OCI-LY1 (cell line): Measurements from ENCODE around the gene ODAPH.
"Not testable (repeated sequence)": the region's sequence is repeated elsewhere in the genome, so short reads cannot be mapped to it uniquely, and the experiment has no call there.

Experiments
- EZH2 ChIP-seq: fragments of 200-600 bp; sonication (generic), shearing (Covaris generic); IDR thresholded peaks from 2 replicates; pipeline ENCODE4 v1.8.0; 2017; ENCODE audit warnings: borderline replicate concordance, mixed run types, mild to moderate bottlenecking, antibody characterized with exemption, low read length, moderate library complexity, mixed read lengths
- TF ChIP-seq, protein P1 (sequence below): fragments of 200-600 bp; sonication (generic), shearing (Covaris generic); IDR thresholded peaks from 2 replicates; pipeline ENCODE4 v1.5.1; 2017; ENCODE audit warnings: mild to moderate bottlenecking, antibody characterized with exemption, low read length, moderate library complexity, mixed read lengths

DNA sequence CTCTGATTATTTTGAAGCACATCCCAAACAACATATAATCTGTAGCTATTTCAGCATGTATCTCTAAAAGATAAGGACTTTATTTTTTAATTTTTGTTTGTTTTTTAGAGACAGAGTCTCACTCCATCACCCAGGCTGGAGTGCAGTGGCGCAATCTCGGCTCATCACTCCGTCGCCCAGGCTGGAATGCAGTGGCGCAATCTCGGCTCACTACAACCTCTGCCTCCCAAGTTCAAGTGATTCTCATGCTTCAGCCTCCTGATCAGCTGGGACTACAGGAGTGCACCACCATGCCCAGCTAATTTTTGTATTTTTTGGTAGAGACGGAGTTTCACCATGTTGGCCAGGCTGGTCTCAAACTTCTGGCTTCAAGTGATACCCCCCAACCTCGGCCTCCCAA, 11.6 kb upstream of the ODAPH start:
- TF ChIP-seq, protein P1, sequence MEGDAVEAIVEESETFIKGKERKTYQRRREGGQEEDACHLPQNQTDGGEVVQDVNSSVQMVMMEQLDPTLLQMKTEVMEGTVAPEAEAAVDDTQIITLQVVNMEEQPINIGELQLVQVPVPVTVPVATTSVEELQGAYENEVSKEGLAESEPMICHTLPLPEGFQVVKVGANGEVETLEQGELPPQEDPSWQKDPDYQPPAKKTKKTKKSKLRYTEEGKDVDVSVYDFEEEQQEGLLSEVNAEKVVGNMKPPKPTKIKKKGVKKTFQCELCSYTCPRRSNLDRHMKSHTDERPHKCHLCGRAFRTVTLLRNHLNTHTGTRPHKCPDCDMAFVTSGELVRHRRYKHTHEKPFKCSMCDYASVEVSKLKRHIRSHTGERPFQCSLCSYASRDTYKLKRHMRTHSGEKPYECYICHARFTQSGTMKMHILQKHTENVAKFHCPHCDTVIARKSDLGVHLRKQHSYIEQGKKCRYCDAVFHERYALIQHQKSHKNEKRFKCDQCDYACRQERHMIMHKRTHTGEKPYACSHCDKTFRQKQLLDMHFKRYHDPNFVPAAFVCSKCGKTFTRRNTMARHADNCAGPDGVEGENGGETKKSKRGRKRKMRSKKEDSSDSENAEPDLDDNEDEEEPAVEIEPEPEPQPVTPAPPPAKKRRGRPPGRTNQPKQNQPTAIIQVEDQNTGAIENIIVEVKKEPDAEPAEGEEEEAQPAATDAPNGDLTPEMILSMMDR, result not testable (repeated sequence)
- TF ChIP-seq EZH2, result not testable (repeated sequence)
